ENCODE measurements around the gene RBMS3. TPM values are rescaled to one million over a fixed set of nuclear protein-coding genes. Genes with fewer than 3 reads are reported as not detected.

The RBMS3 gene
- total and polyA plus RNA-seq, 2 of the 13 experiments (the other 11 are each of a cell fraction or from before 2014, with no cell fraction given): not detected

DNA sequence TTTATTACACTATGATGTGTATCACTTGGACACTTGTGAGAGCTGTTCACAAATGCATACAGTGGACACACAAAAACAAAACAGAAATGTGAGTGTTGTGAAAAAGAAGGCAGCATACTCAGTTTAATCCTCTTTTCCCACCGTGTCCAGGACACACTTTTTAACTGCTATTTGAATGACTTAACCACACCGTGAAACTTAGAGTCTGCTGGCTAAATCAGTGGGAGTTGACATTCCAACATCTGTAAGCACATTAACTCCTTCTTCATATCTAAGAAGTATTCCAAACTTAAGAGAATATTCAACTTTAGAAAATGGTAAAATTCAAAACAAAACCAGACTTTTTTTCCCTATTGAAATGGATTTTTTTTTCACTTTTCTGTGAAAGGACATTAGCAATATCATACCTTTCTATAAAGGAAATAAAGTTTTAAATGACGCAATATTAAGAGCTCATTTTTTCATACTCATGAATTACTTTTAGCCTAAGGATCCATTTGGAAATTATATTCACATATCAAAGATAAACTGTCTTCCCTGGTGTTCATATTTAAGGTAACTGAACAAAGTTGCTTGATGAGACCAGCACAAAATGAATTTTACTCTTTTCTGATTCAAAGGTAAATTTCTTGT, 316.6 kb downstream of the RBMS3 start:
- BruUV-seq (replicated peaks): no TSS peak
- H2AFZ ChIP-seq (ENCODE audit: low read length): no peak overlapping the region
- no peak overlapping the region for H3K4me3 ChIP-seq (replicated peaks in 1 of 3; ENCODE audit: insufficient read depth in 1 of 3, low read depth in 2 of 3, low read length in 3 of 3)
- intact Hi-C loops (cut with micrococcal nuclease; ENCODE audit: unreplicated experiment): no loop called here
- WGBS (ENCODE audit: low lambda C conversion rate): under 1% methylated on average over 3 of the region's 3 CpGs
- FAIRE-seq: no peak
- ChIA-PET CTCF (ENCODE audit: low intra/inter-chr PET ratio, low total read pairs) (no interaction called here), POLR2A (no interaction called here)
- no peak overlapping the region for H3K4me2 ChIP-seq (ENCODE audit: low read depth, low read length)
- H3K36me3 ChIP-seq (replicated peaks in 1 of 2; ENCODE audit: control insufficient read depth in 1 of 2, insufficient read depth in 2 of 2, low read length in 2 of 2): no peaks in the 10 kb centered on the region
- no peaks in the 10 kb centered on the region for H3K27me3 ChIP-seq (ENCODE audit: control insufficient read depth in 1 of 2, insufficient read depth in 2 of 2, low read length in 2 of 2)
- no peaks in the 10 kb centered on the region for H3K4me1 ChIP-seq (ENCODE audit: insufficient read depth, low read length)
- no peaks in the 10 kb centered on the region for H4K20me1 ChIP-seq (ENCODE audit: insufficient read depth, low read length)
- H3K9me3 ChIP-seq (ENCODE audit: low read length): no peaks in the 10 kb centered on the region
- no peak overlapping the region for H3K27ac ChIP-seq (ENCODE audit: extremely low read length, insufficient read depth, low read length)
- TF ChIP-seq ATF7 (IDR thresholded peaks at IDR 0.05) (peak; percentile 73), ATF7 (CRISPR knock-in tag; IDR thresholded peaks at IDR 0.05) (no peak), FOXA3 (CRISPR knock-in tag; IDR thresholded peaks at IDR 0.05) (no peak)
- no peak for DNase-seq (ENCODE audit: low spot score)
- H3K79me2 ChIP-seq (ENCODE audit: insufficient read depth, low read length): no peaks in the 10 kb centered on the region
- in situ Hi-C loops (cut with HindIII; ENCODE audit: extremely low pct_ligation_motif_present, low pct_unique_long_range_greater_than_20kb): no loop called here
- ATAC-seq: no peak
- no peak overlapping the region for H3K9ac ChIP-seq (ENCODE audit: insufficient read depth, low read depth, low read length)

DNA sequence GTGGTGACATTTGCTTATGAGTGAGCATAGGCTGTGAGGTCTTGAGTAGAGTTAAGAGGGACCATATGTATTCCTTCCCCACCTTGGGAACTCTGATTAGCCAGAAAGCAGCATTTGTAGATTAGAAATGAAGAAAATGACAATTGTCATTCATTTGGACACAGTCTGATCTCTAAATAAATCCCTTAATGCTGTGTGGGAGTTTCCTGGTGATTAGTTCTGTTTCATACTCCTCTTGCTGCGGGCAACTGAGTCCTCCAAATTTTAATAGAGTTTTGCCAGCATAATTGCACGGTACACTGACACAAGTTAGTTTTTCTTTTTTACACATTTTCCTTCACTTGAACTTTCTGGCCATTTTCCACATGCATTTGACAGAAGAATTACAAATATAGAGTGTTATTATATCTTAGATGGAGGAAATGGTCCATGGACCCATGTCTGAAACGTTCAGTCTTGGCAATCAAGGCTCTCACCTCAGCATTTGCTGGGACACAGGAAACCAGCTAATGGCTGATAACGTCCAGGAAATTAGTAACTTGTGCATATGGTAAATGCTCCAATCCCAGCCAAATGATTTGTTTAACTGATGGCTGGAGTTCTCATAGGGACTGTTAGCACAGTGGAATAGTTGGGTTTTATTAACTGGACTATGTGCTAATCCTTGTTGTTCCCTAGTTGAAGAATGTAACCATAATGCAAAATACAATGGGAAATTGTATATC, 321.2 kb downstream of the RBMS3 start:
- no peaks in the 10 kb centered on the region for H3K4me1 ChIP-seq (ENCODE audit: insufficient read depth, low read length)
- no peak overlapping the region for H3K4me3 ChIP-seq (replicated peaks in 1 of 3; ENCODE audit: insufficient read depth in 1 of 3, low read depth in 2 of 3, low read length in 3 of 3)
- H3K36me3 ChIP-seq (replicated peaks in 1 of 2; ENCODE audit: control insufficient read depth in 1 of 2, insufficient read depth in 2 of 2, low read length in 2 of 2): no peaks in the 10 kb centered on the region
- CTCF ChIA-PET (ENCODE audit: low intra/inter-chr PET ratio, low total read pairs): no interaction called here
- no peaks in the 10 kb centered on the region for H3K79me2 ChIP-seq (ENCODE audit: insufficient read depth, low read length)
- DNase-seq (ENCODE audit: low spot score) (no peak), ATAC-seq (no peak), FAIRE-seq (no peak)
- no peaks in the 10 kb centered on the region for H4K20me1 ChIP-seq (ENCODE audit: insufficient read depth, low read length)
- POLR2A ChIA-PET: no interaction called here
- H2AFZ ChIP-seq (ENCODE audit: low read length): no peak overlapping the region
- TF ChIP-seq JUN (CRISPR knock-in tag; IDR thresholded peaks at IDR 0.05) (no peak), ZNF75D (CRISPR knock-in tag; IDR thresholded peaks at IDR 0.05; ENCODE audit: borderline replicate concordance) (no peak), ZBTB7A (CRISPR knock-in tag; IDR thresholded peaks at IDR 0.05) (no peak)
- no peaks in the 10 kb centered on the region for H3K9me3 ChIP-seq (ENCODE audit: low read length)
- no peaks in the 10 kb centered on the region for H3K27me3 ChIP-seq (ENCODE audit: control insufficient read depth in 1 of 2, insufficient read depth in 2 of 2, low read length in 2 of 2)
- 0% methylated on average over 4 of the region's 4 CpGs for WGBS (ENCODE audit: low lambda C conversion rate)
- no TSS peak for BruUV-seq (replicated peaks)
- in situ Hi-C loops (cut with HindIII; ENCODE audit: extremely low pct_ligation_motif_present, low pct_unique_long_range_greater_than_20kb) (no loop called here), intact Hi-C loops (cut with micrococcal nuclease; ENCODE audit: unreplicated experiment) (no loop called here)
- no peak overlapping the region for H3K27ac ChIP-seq (ENCODE audit: extremely low read length, insufficient read depth, low read length)
- H3K4me2 ChIP-seq (ENCODE audit: low read depth, low read length): no peak overlapping the region
- no peak overlapping the region for H3K9ac ChIP-seq (ENCODE audit: insufficient read depth, low read depth, low read length)
